Measurements from ENCODE around the gene CAPN9. TPM values are rescaled to one million over a fixed set of nuclear protein-coding genes. Genes with fewer than 3 reads are reported as not detected.

CAPN9 gene
- total and polyA plus RNA-seq, 4 donors = not detected

- H3K27ac ChIP-seq (ENCODE audit: low read depth in 1 of 2, low read length in 2 of 2) = peak overlapping the region; percentile 46 to 50
- TF ChIP-seq CTCF (IDR thresholded peaks at IDR 0.05; ENCODE audit: low read depth, low read length, missing input control) (no peak), RAD21 (IDR thresholded peaks at IDR 0.05) (peak; percentile 41 to 52), YY1 (IDR thresholded peaks at IDR 0.05) (peak; percentile 73), MAX (IDR thresholded peaks at IDR 0.05) (peak; percentile 64), ATF3 (IDR thresholded peaks at IDR 0.05) (peak; percentile 37), TAF1 (conservative IDR thresholded peaks at IDR 0.05) (no peak), HNF4G (IDR thresholded peaks at IDR 0.05) (peak; percentile 58), FOXA1 (IDR thresholded peaks at IDR 0.05) (peak; percentile 84), NR2F2 (IDR thresholded peaks at IDR 0.05) (peak; percentile 74), EGR1 (IDR thresholded peaks at IDR 0.05; ENCODE audit: low read depth in 2 of 2) (peak in 1 of 2 donors; percentile 5), HNF4A (conservative IDR thresholded peaks at IDR 0.05) (peak; percentile 83 to 86), RXRA (IDR thresholded peaks at IDR 0.05) (peak; percentile 91 to 94), SP1 (IDR thresholded peaks at IDR 0.05) (peak; percentile 90), JUND (IDR thresholded peaks at IDR 0.05) (peak; percentile 67 to 79), FOXA2 (IDR thresholded peaks at IDR 0.05) (peak; percentile 87), GABPA (IDR thresholded peaks at IDR 0.05 in 1 of 2, conservative IDR thresholded peaks at IDR 0.05 in 1 of 2) (no peak)
- TF ChIP-seq, protein P1, sequence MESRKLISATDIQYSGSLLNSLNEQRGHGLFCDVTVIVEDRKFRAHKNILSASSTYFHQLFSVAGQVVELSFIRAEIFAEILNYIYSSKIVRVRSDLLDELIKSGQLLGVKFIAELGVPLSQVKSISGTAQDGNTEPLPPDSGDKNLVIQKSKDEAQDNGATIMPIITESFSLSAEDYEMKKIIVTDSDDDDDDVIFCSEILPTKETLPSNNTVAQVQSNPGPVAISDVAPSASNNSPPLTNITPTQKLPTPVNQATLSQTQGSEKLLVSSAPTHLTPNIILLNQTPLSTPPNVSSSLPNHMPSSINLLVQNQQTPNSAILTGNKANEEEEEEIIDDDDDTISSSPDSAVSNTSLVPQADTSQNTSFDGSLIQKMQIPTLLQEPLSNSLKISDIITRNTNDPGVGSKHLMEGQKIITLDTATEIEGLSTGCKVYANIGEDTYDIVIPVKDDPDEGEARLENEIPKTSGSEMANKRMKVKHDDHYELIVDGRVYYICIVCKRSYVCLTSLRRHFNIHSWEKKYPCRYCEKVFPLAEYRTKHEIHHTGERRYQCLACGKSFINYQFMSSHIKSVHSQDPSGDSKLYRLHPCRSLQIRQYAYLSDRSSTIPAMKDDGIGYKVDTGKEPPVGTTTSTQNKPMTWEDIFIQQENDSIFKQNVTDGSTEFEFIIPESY (IDR thresholded peaks at IDR 0.05) = peak; percentile 66
- TF ChIP-seq, protein P2, sequence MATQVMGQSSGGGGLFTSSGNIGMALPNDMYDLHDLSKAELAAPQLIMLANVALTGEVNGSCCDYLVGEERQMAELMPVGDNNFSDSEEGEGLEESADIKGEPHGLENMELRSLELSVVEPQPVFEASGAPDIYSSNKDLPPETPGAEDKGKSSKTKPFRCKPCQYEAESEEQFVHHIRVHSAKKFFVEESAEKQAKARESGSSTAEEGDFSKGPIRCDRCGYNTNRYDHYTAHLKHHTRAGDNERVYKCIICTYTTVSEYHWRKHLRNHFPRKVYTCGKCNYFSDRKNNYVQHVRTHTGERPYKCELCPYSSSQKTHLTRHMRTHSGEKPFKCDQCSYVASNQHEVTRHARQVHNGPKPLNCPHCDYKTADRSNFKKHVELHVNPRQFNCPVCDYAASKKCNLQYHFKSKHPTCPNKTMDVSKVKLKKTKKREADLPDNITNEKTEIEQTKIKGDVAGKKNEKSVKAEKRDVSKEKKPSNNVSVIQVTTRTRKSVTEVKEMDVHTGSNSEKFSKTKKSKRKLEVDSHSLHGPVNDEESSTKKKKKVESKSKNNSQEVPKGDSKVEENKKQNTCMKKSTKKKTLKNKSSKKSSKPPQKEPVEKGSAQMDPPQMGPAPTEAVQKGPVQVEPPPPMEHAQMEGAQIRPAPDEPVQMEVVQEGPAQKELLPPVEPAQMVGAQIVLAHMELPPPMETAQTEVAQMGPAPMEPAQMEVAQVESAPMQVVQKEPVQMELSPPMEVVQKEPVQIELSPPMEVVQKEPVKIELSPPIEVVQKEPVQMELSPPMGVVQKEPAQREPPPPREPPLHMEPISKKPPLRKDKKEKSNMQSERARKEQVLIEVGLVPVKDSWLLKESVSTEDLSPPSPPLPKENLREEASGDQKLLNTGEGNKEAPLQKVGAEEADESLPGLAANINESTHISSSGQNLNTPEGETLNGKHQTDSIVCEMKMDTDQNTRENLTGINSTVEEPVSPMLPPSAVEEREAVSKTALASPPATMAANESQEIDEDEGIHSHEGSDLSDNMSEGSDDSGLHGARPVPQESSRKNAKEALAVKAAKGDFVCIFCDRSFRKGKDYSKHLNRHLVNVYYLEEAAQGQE (IDR thresholded peaks at IDR 0.05) = peak; percentile 62
- H3K4me1 ChIP-seq (ENCODE audit: control insufficient read depth in 4 of 4, insufficient read depth in 4 of 4, low read length in 3 of 4) = peaks cover 14 to 53% (median 47%) of the 10 kb centered on the region in 4 donors
- no peak for DNase-seq (ENCODE audit: low spot score)
- no peak overlapping the region for H3K4me3 ChIP-seq (ENCODE audit: low read depth in 1 of 3, low read length in 3 of 3)
- 20% methylated on average over 5 of the region's 5 CpGs for WGBS
- H3K9me3 ChIP-seq (ENCODE audit: control insufficient read depth in 4 of 4, low read length in 3 of 4) = no peaks in the 10 kb centered on the region
- no peaks in the 10 kb centered on the region for H3K36me3 ChIP-seq (ENCODE audit: control insufficient read depth in 4 of 4, insufficient read depth in 3 of 4, low read depth in 1 of 4, low read length in 3 of 4)
- H3K9ac ChIP-seq (ENCODE audit: low read depth in 1 of 2, low read length in 2 of 2) = peak overlapping the region in 1 of 2 donors; percentile 60
- H3K27me3 ChIP-seq (ENCODE audit: control insufficient read depth in 4 of 4, insufficient read depth in 4 of 4, low read length in 3 of 4) = no peaks in the 10 kb centered on the region
Observed at GRCh38 chr1:230730977-230731376, 16.2 kb upstream of the CAPN9 start.

All from liver (tissue), 9 donors.